Transverse colon (tissue), 4 donors: Measurements from ENCODE around the gene CHST1. TPM values are rescaled to one million over a fixed set of nuclear protein-coding genes. Genes with fewer than 3 reads are reported as not detected.

Experiments used
- DNase-seq: peaks from one replicate; pipeline ENCODE4 v3.0.0-alpha.2; 2019
- H3K27ac ChIP-seq, 4 donors: fragments of 200-600 bp; sonication (generic); 2 replicates each; pipeline ENCODE4 v1.5.1; 2016 to 2018; ENCODE audit warnings: inconsistent platforms in 4 of 4
- H3K27me3 ChIP-seq: fragments of 200-600 bp; sonication (generic); 2 replicates; pipeline ENCODE4 v1.5.1; 2017; ENCODE audit warnings: inconsistent platforms
- H3K36me3 ChIP-seq, 4 donors: fragments of 200-600 bp; sonication (generic); 2 replicates each; pipeline ENCODE4 v1.5.1; 2017 to 2019; ENCODE audit warnings: inconsistent platforms in 4 of 4
- H3K4me1 ChIP-seq, 4 donors: fragments of 200-600 bp; sonication (generic); 2 replicates each; pipeline ENCODE4 v1.5.1; 2017 to 2020; ENCODE audit warnings: inconsistent platforms in 4 of 4
- H3K4me3 ChIP-seq, 4 donors: fragments of 200-600 bp; sonication (generic); 1 replicate in 1 of 4; 2 replicates in 3 of 4; pipeline versions ENCODE4 v1.5.1 to v1.6.1; 2017 to 2019; ENCODE audit warnings: inconsistent platforms in 4 of 4
- H3K9me3 ChIP-seq, 2 donors: fragments of 200-600 bp; sonication (generic); 2 replicates each; pipeline ENCODE4 v1.5.1; 2017 to 2019; ENCODE audit warnings: inconsistent platforms in 2 of 2
- EP300 ChIP-seq: sonication (generic); formaldehyde crosslinking; IDR thresholded peaks from one replicate; pipeline ENCODE4 v1.6.1; 2017; ENCODE audit warnings: antibody characterized with exemption, low read depth
- POLR2A ChIP-seq: fragments of 450-650 bp; IDR thresholded peaks from one replicate; pipeline ENCODE4 v1.6.1; 2016; ENCODE audit warnings: antibody characterized with exemption, mild to moderate bottlenecking, moderate library complexity
- POLR2AphosphoS5 ChIP-seq, 3 donors: sonication (generic); formaldehyde crosslinking; IDR thresholded peaks; one replicate each; pipeline ENCODE4 v1.6.1; 2016; ENCODE audit warnings: antibody characterized with exemption in 3 of 3
- WGBS, 2 donors: methylation state at CpG; one replicate each; pipeline ENCODE4 v1.1.5; 2018; ENCODE audit warnings: low coverage in 1 of 2; 5-methylcytosine and 5-hydroxymethylcytosine counted together
- in situ Hi-C, 4 donors: fragments of 200-750 bp; cut with MboI; loops; one replicate each; pipeline versions ENCODE4 v1.15.0 to v1.15.1; 2017; ENCODE audit warnings: low sequenced_read_pairs in 3 of 4, low pct_ligation_motif_present in 1 of 4, low pct_unique_long_range_greater_than_20kb in 1 of 4
- intact Hi-C: fragments of 100-400 bp; cut with DNase I; formaldehyde crosslinking; loops from one replicate; pipeline ENCODE4 v1.15.1; 2023; ENCODE audit warnings: low total_unique reads
- total RNA-seq, 4 donors: library from RNA; depleted of rRNA; stranded (reverse); fragments of >200 nt; gene quantifications; one replicate each; pipeline ENCODE4 v1.1.0, GENCODE V29; 2016
- TF ChIP-seq, protein P1 (sequence below), 5 experiments: fragments of 200-600 bp in 3 of 5; fragments of 450-650 bp in 2 of 5; sonication (generic) in 3 of 5; IDR thresholded peaks; 1 replicate in 2 of 5; 2 replicates in 3 of 5; pipeline ENCODE4 v1.5.1; 2016 to 2017; ENCODE audit warnings: antibody characterized with exemption in 5 of 5, inconsistent platforms in 3 of 5, mild to moderate bottlenecking in 2 of 5, moderate library complexity in 1 of 5

The CHST1 gene
- total RNA-seq, 4 donors from 2014 or later = 0.27 to 1.9 (median 0.76) TPM

DNA sequence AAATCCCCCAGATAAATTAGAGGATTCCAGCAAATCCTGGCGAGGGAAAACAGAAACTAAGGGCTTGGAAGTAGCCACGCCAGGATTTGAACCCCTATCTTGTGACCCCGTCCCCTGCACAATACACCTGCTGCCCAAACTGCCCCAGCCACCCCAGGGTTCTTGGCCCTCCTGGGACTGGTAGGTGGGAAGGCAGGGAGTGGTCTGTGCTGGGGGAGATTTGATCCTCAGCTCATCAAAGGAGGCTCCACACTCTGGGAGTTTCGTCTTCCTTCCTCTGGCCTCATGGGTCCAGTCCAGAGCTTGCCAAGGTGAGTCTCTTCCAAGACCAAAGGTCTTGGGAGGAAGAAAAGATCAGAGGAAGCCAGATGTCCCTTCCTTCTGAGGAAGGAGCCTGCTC is 4.5 kb upstream of the CHST1 start:
- WGBS, 2 donors = 77% methylated on average over 4 of the region's 4 CpGs; no CpG with 5 or more reads in 1 of the 2 donors
- H3K4me1 ChIP-seq = peaks cover 0 to 10% (median 5%) of the 10 kb centered on the region in 4 donors
- no peak overlapping the region for H3K4me3 ChIP-seq
- TF ChIP-seq, protein P1, sequence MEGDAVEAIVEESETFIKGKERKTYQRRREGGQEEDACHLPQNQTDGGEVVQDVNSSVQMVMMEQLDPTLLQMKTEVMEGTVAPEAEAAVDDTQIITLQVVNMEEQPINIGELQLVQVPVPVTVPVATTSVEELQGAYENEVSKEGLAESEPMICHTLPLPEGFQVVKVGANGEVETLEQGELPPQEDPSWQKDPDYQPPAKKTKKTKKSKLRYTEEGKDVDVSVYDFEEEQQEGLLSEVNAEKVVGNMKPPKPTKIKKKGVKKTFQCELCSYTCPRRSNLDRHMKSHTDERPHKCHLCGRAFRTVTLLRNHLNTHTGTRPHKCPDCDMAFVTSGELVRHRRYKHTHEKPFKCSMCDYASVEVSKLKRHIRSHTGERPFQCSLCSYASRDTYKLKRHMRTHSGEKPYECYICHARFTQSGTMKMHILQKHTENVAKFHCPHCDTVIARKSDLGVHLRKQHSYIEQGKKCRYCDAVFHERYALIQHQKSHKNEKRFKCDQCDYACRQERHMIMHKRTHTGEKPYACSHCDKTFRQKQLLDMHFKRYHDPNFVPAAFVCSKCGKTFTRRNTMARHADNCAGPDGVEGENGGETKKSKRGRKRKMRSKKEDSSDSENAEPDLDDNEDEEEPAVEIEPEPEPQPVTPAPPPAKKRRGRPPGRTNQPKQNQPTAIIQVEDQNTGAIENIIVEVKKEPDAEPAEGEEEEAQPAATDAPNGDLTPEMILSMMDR (IDR thresholded peaks at IDR 0.05) = no peak
- TF ChIP-seq POLR2AphosphoS5 (IDR thresholded peaks at IDR 0.05) (no peak), EP300 (no peak), POLR2A (no peak)
- in situ Hi-C loops (loop anchor here in 2 of 4 donors (25.0 kb wide), 1 partner anchor 308 kb away; no protein-coding TSS in a partner anchor), intact Hi-C loops (no loop called here)
- no peaks in the 10 kb centered on the region for H3K9me3 ChIP-seq
- H3K36me3 ChIP-seq = no peaks in the 10 kb centered on the region
- H3K27me3 ChIP-seq = peaks cover 29% of the 10 kb centered on the region
- no peak overlapping the region for H3K27ac ChIP-seq
- DNase-seq = no peak

GRCh38 chr11:45669146-45669545 is 3.7 kb upstream of the CHST1 start:
- Histone ChIP-seq H3K4me1 (peaks cover 6 to 18% (median 13%) of the 10 kb centered on the region in 4 donors), H3K27me3 (peaks cover 37% of the 10 kb centered on the region), H3K27ac (no peak overlapping the region), H3K36me3 (no peaks in the 10 kb centered on the region), H3K4me3 (no peak overlapping the region), H3K9me3 (no peaks in the 10 kb centered on the region)
- DNase-seq = no peak
- in situ Hi-C loops (loop anchor here in 2 of 4 donors (25.0 kb wide), 1 partner anchor 307 kb away; no protein-coding TSS in a partner anchor), intact Hi-C loops (no loop called here)
- WGBS, 2 donors = 87% methylated on average over 3 of the region's 3 CpGs; no CpG with 5 or more reads in 1 of the 2 donors
- TF ChIP-seq POLR2A = no peak

- H3K27me3 ChIP-seq = peaks cover 48% of the 10 kb centered on the region
- in situ Hi-C loops = loop anchor here in 2 of 4 donors (25.0 kb wide), 1 partner anchor 306 kb away; no protein-coding TSS in a partner anchor
- H3K4me3 ChIP-seq = no peak overlapping the region
- TF ChIP-seq POLR2A (no peak), POLR2AphosphoS5 (IDR thresholded peaks at IDR 0.05) (no peak)
- H3K9me3 ChIP-seq = no peaks in the 10 kb centered on the region
- intact Hi-C loops = no loop called here
- H3K36me3 ChIP-seq = no peaks in the 10 kb centered on the region
- H3K4me1 ChIP-seq = peaks cover 12 to 24% (median 16%) of the 10 kb centered on the region in 4 donors
- no peak for DNase-seq
- H3K27ac ChIP-seq = no peak overlapping the region
- WGBS, 2 donors = 78 to 81% methylated on average over 1 to 5 of the region's 5 CpGs
Measured at GRCh38 chr11:45667929-45668680, 2.7 kb upstream of the CHST1 start.

- in situ Hi-C loops (loop anchor here in 2 of 4 donors (25.0 kb wide), 1 partner anchor 305 kb away; no protein-coding TSS in a partner anchor), intact Hi-C loops (no loop called here)
- TF ChIP-seq EP300 (no peak), POLR2A (no peak), POLR2AphosphoS5 (IDR thresholded peaks at IDR 0.05) (no peak)
- TF ChIP-seq, protein P1 (IDR thresholded peaks at IDR 0.05) = no peak
- no peak overlapping the region for H3K4me3 ChIP-seq
- peaks cover 59% of the 10 kb centered on the region for H3K27me3 ChIP-seq
- H3K4me1 ChIP-seq = peaks cover 12 to 24% (median 16%) of the 10 kb centered on the region in 4 donors
- H3K27ac ChIP-seq = no peak overlapping the region
- no peak for DNase-seq
- no peaks in the 10 kb centered on the region for H3K9me3 ChIP-seq
- 57 to 70% methylated on average over 1 to 12 of the region's 12 CpGs for WGBS, 2 donors
- no peaks in the 10 kb centered on the region for H3K36me3 ChIP-seq
Measured at GRCh38 chr11:45666648-45667642, 1.5 kb upstream of the CHST1 start.
